Neuronal stem cell (in vitro differentiated cells): Measurements from ENCODE around the gene FAM217A. TPM values are rescaled to one million over a fixed set of nuclear protein-coding genes. Genes with fewer than 3 reads are reported as not detected.

Experiments used
- DNase-seq: peaks from one replicate; pipeline ENCODE4 v3.0.0-alpha.2; 2013; ENCODE audit warnings: low spot score
- H2AFZ ChIP-seq: one replicate; pipeline ENCODE4 v1.6.1; 2013; ENCODE audit warnings: mild to moderate bottlenecking, low read length, inconsistent platforms
- H2AK5ac ChIP-seq: 2 replicates; pipeline ENCODE4 v1.6.1; 2013; ENCODE audit warnings: low read depth, mild to moderate bottlenecking, inconsistent platforms, low read length, moderate library complexity, mixed read lengths
- H2BK120ac ChIP-seq: 2 replicates; pipeline ENCODE4 v1.6.1; 2013; ENCODE audit warnings: low read depth, mild to moderate bottlenecking, inconsistent platforms, low read length, moderate library complexity, mixed read lengths
- H2BK12ac ChIP-seq: one replicate; pipeline ENCODE4 v1.6.1; 2013; ENCODE audit warnings: low read length, inconsistent platforms
- H2BK15ac ChIP-seq: 2 replicates; pipeline ENCODE4 v1.6.1; 2013; ENCODE audit warnings: mild to moderate bottlenecking, low read length, inconsistent platforms, mixed read lengths
- H2BK5ac ChIP-seq: one replicate; pipeline ENCODE4 v1.6.1; 2013; ENCODE audit warnings: inconsistent platforms, mild to moderate bottlenecking, low read length, moderate library complexity
- H3K14ac ChIP-seq: one replicate; pipeline ENCODE4 v1.6.1; 2013; ENCODE audit warnings: low read length, inconsistent platforms
- H3K18ac ChIP-seq: 2 replicates; pipeline ENCODE4 v1.6.1; 2013; ENCODE audit warnings: low read length, inconsistent platforms
- H3K23ac ChIP-seq: 2 replicates; pipeline ENCODE4 v1.6.1; 2013; ENCODE audit warnings: low read depth, mild to moderate bottlenecking, mixed read lengths, low read length, inconsistent platforms; ENCODE audit not compliant: poor library complexity
- H3K27ac ChIP-seq: replicated peaks from 3 replicates; pipeline ENCODE4 v1.5.1; 2013; ENCODE audit warnings: low read length, inconsistent platforms
- H3K27me3 ChIP-seq, 3 experiments: 2 replicates each; pipeline ENCODE4 v1.6.1; 2013; ENCODE audit warnings: low read length in 3 of 3, mild to moderate bottlenecking in 2 of 3, inconsistent platforms in 1 of 3, low read depth in 1 of 3, mixed read lengths in 1 of 3, moderate library complexity in 1 of 3; ENCODE audit not compliant: control insufficient read depth in 3 of 3, insufficient read depth in 3 of 3
- H3K36me3 ChIP-seq, 2 donors: replicated peaks in 1 of 2; 2 replicates each; pipeline ENCODE4 v1.6.1; 2013; ENCODE audit warnings: low read length in 2 of 2; ENCODE audit not compliant: control insufficient read depth in 2 of 2, insufficient read depth in 2 of 2
- H3K4ac ChIP-seq: 2 replicates; pipeline ENCODE4 v1.6.1; 2013; ENCODE audit warnings: inconsistent platforms, mild to moderate bottlenecking, low read length, moderate library complexity
- H3K4me1 ChIP-seq, 2 donors: 1 replicate in 1 of 2; 2 replicates in 1 of 2; pipeline ENCODE4 v1.6.1; 2013; ENCODE audit warnings: low read length in 2 of 2, low read depth in 1 of 2; ENCODE audit not compliant: control insufficient read depth in 2 of 2, insufficient read depth in 1 of 2
- H3K4me2 ChIP-seq: one replicate; pipeline ENCODE4 v1.6.1; 2013; ENCODE audit warnings: mild to moderate bottlenecking, low read length, inconsistent platforms; ENCODE audit not compliant: insufficient read depth, poor library complexity, severe bottlenecking
- H3K4me3 ChIP-seq, 2 donors: 2 replicates each; pipeline ENCODE4 v1.5.1; 2013; ENCODE audit warnings: low read length in 2 of 2, mild to moderate bottlenecking in 2 of 2, inconsistent platforms in 1 of 2, moderate library complexity in 1 of 2
- H3K79me1 ChIP-seq: one replicate; pipeline ENCODE4 v1.6.1; 2013; ENCODE audit warnings: low read depth, mild to moderate bottlenecking, inconsistent platforms, low read length, moderate library complexity
- H3K9ac ChIP-seq: one replicate; pipeline ENCODE4 v1.6.1; 2013; ENCODE audit warnings: mild to moderate bottlenecking, low read depth, low read length, inconsistent platforms; ENCODE audit not compliant: poor library complexity
- H3K9me3 ChIP-seq, 2 donors: replicated peaks in 1 of 2; 2 replicates each; pipeline versions ENCODE3 to v1.6.1; 2013; ENCODE audit warnings: low read length in 2 of 2, mild to moderate bottlenecking in 2 of 2, inconsistent platforms in 1 of 2, low read depth in 1 of 2, mixed read lengths in 1 of 2, moderate library complexity in 1 of 2; ENCODE audit not compliant: control insufficient read depth in 2 of 2, insufficient read depth in 1 of 2
- H4K8ac ChIP-seq: one replicate; pipeline ENCODE4 v1.6.1; 2013; ENCODE audit warnings: low read depth, mild to moderate bottlenecking, inconsistent platforms, low read length, moderate library complexity
- H4K91ac ChIP-seq: one replicate; pipeline ENCODE4 v1.6.1; 2013; ENCODE audit warnings: low read length, low read depth, mild to moderate bottlenecking, inconsistent platforms; ENCODE audit not compliant: poor library complexity
- WGBS, 2 donors: extraction: QIAGEN DNeasy Blood & Tissue Kit; methylation state at CpG; one replicate each; pipeline ENCODE4 v1.1.7; 2013; ENCODE audit warnings: missing lambda C conversion rate in 2 of 2, mixed read lengths in 1 of 2; ENCODE audit not compliant: insufficient read length in 2 of 2, insufficient replicate concordance in 1 of 2; ENCODE audit errors: extremely low coverage in 2 of 2; 5-methylcytosine and 5-hydroxymethylcytosine counted together
- polyA plus RNA-seq, 2 experiments: library from polyadenylated mRNA; stranded (reverse); fragments of 200-250 nt; gene quantifications; one replicate each; pipeline ENCODE4 v1.2.3, GENCODE V29; 2013

The FAM217A gene
- polyA plus RNA-seq (2013, experiment 1 of 2) = not detected
- not detected for polyA plus RNA-seq (2013, experiment 2 of 2)

DNA sequence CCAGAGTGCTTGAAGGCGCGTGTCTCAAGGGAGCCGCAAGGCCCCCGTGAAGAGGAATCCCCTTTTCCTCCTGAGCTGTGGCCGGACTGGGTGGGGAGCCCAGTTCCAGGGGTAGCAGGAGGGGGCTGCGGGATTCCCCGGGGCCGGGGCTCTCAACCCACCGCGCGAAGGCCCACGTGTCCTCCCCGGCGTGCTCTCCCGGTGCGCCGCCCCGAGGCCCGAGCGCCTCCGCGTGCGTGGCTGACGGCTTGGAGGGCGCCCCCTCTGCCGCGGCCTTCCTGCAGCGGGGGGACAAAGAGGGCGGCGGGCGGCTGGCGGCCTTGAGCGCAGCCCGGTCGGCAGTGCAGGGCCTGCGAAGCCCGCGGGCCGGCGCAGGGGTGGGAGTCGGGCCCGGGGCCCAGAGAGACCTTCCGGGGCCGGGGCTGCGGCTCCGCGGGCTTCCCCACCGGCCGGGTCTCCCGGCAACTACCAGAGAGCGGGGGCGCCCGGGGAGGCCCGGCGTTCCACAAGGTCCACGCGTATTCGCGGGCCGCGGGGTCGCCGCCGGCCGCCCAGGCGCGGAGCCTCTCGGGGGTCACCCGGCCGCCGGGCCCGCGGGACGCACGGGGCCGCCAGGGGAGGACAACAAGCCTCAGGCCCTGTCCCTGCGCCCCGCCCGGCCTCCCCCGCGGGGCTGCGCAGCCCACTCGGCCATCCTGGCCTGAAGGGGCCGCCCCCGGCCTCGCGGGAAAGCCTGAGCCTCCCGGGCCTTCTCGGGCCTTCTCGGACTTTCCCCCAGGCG lies at the start of gene FAM217A:
FAM217A (minus strand) TSS at position 447 of the 781 bp plus-strand sequence. CDS start 1,723 bp downstream, outside the sequence.
- Histone ChIP-seq H3K9me3 (peaks cover 0 to 2% of the 10 kb centered on the region in 2 donors), H3K4me3 (no peak within 1 kb of the TSS), H2BK5ac (no peak within 1 kb of the TSS), H4K8ac (peak within 1 kb of the TSS; percentile 17), H3K9ac (no peak within 1 kb of the TSS), H3K79me1 (no peaks in the 10 kb centered on the region), H2BK15ac (no peak within 1 kb of the TSS), H3K36me3 (no peaks in the 10 kb centered on the region), H2BK12ac (no peak within 1 kb of the TSS), H3K4ac (no peak within 1 kb of the TSS), H4K91ac (no peak within 1 kb of the TSS), H2AFZ (no peak within 1 kb of the TSS), H3K4me1 (no peaks in the 10 kb centered on the region), H3K27ac (no peak within 1 kb of the TSS), H3K14ac (no peak within 1 kb of the TSS), H2AK5ac (no peak within 1 kb of the TSS), H3K4me2 (no peak within 1 kb of the TSS), H3K23ac (no peak within 1 kb of the TSS), H3K18ac (peak within 1 kb of the TSS; percentile 59), H2BK120ac (no peak within 1 kb of the TSS), H3K27me3 (peaks cover 0 to 19% (median 3%) of the 10 kb centered on the region in 3 experiments)
- no CpG with 5 or more reads among the region's 91 CpGs for WGBS, 2 donors
- no peak for DNase-seq

DNA sequence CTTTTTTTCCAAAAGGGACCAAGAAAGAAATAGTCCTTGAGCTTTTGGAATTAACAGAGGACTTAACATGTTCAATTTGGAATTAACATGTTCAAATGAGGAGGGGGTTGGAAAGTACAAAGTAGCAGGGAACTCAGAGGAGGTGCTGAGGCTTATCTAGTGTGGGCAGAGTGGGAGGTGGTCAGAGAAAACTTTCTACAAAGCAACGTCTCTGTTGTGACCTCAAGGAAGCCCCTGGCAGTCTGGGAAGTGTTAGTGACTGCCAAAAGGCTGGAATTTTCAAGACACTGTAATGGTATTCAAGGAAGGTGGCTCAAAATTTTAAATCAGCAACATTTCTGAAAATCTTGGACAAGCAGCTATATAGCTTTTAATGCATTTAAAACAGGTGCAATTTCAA lies 49.1 kb upstream of the FAM217A start:
- no peak overlapping the region for H2BK12ac ChIP-seq
- no peak overlapping the region for H3K27ac ChIP-seq
- no peak for DNase-seq
- no peaks in the 10 kb centered on the region for H3K27me3 ChIP-seq
- no peak overlapping the region for H2BK15ac ChIP-seq
- no peak overlapping the region for H3K4me3 ChIP-seq
- no peak overlapping the region for H3K4me2 ChIP-seq
- H3K4ac ChIP-seq = no peak overlapping the region
- peaks cover 0 to 7% of the 10 kb centered on the region in 2 donors for H3K9me3 ChIP-seq
- no CpG with 5 or more reads among the region's 1 CpG for WGBS, 2 donors
- no peak overlapping the region for H4K8ac ChIP-seq
- H3K4me1 ChIP-seq = no peaks in the 10 kb centered on the region
- H3K79me1 ChIP-seq = no peaks in the 10 kb centered on the region
- no peak overlapping the region for H2AK5ac ChIP-seq
- no peak overlapping the region for H4K91ac ChIP-seq
- H2AFZ ChIP-seq = no peak overlapping the region
- H2BK120ac ChIP-seq = no peak overlapping the region
- no peak overlapping the region for H3K23ac ChIP-seq
- peaks cover 0 to 85% of the 10 kb centered on the region in 2 donors for H3K36me3 ChIP-seq
- no peak overlapping the region for H3K14ac ChIP-seq
- H3K9ac ChIP-seq = no peak overlapping the region
- H3K18ac ChIP-seq = no peak overlapping the region
- no peak overlapping the region for H2BK5ac ChIP-seq

DNA sequence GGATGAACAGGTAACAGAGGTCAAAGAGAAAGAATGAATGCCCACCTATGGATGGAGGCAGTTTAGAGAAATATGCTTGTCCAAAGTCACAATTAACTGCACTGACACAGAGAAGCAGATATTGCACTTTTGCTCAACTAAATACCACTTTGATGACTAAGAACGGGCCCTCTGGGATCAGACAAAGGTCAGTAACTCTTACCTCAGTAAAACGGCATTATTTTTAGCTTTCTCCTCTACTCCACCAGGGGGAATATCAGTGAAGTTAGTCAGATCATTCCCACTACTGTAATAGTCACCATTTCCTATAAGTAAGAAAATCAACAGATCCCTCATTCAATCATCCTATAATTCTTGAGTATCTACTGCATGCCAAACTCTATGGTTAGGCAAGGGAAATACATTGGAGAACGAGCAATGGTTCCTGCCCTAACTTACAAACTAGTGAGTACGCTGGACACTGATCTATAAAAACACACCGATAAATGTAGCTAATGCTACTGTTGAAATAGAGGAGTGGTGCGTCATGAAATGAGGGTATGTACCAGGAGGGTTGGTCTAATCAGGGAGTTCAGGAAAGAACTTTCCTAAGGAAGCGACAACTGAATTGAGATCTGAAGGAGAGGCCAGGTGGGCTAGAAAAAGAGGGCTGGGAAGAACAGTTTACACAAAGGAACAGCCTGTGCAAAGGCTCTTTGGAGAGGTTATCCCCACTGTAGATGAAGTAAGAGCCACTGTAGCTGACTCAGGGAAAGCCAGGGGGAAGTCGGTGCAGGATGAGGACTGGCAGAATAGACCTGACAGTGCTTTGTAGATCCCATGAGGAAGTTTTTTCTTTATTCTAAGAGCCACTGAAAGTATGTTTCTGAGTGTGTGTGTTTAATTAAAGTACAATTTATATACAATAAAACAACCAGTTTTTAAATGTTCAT lies 47.3 kb upstream of the FAM217A start:
- Histone ChIP-seq H3K9ac (no peak overlapping the region), H3K4me1 (no peaks in the 10 kb centered on the region), H3K9me3 (peaks cover 0 to under 1% of the 10 kb centered on the region in 2 donors), H2AFZ (no peak overlapping the region), H3K4ac (no peak overlapping the region), H3K23ac (no peak overlapping the region), H3K27me3 (no peaks in the 10 kb centered on the region), H2BK120ac (no peak overlapping the region), H2BK5ac (no peak overlapping the region), H3K18ac (no peak overlapping the region), H2BK15ac (no peak overlapping the region), H3K79me1 (no peaks in the 10 kb centered on the region), H3K36me3 (peaks cover 0 to 92% of the 10 kb centered on the region in 2 donors), H3K4me3 (no peak overlapping the region), H4K91ac (no peak overlapping the region), H2AK5ac (no peak overlapping the region), H2BK12ac (no peak overlapping the region), H3K14ac (no peak overlapping the region), H3K27ac (no peak overlapping the region), H3K4me2 (no peak overlapping the region), H4K8ac (no peak overlapping the region)
- WGBS, 2 donors = no CpG with 5 or more reads among the region's 8 CpGs
- DNase-seq = no peak

DNA sequence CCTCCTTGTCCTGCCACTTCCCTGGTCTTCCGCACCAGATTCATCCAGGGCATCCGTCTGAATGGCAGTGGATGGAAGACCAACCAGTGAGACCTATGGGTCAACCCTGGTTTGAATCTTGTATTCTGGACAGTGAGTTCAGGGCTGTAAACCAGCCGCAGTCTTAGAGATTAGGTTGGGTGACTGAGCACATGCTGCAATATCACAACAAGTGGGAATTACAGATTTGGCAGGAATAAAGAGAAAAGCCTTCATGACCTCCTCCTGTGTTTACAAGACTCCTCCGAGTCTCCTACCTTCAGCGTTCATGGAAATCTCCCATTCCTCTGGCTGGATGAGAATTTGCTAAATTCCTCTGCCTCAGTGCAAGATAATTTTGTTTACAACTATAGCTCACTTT lies 46.6 kb upstream of the FAM217A start:
- Histone ChIP-seq H2AK5ac (no peak overlapping the region), H3K9me3 (peaks cover 0 to 6% of the 10 kb centered on the region in 2 donors), H3K9ac (no peak overlapping the region), H2BK12ac (no peak overlapping the region), H3K27ac (no peak overlapping the region), H3K4me2 (no peak overlapping the region), H3K36me3 (peaks cover 0 to 92% of the 10 kb centered on the region in 2 donors), H3K27me3 (no peaks in the 10 kb centered on the region), H3K79me1 (no peaks in the 10 kb centered on the region), H3K18ac (no peak overlapping the region), H4K91ac (no peak overlapping the region), H2BK120ac (no peak overlapping the region), H3K4ac (no peak overlapping the region), H3K14ac (no peak overlapping the region), H3K4me1 (no peaks in the 10 kb centered on the region), H2AFZ (no peak overlapping the region), H3K23ac (no peak overlapping the region), H2BK15ac (no peak overlapping the region), H4K8ac (no peak overlapping the region), H3K4me3 (no peak overlapping the region), H2BK5ac (no peak overlapping the region)
- WGBS, 2 donors = no CpG with 5 or more reads among the region's 5 CpGs
- no peak for DNase-seq
